ENCODE results near the gene BAHD1.

BAHD1 gene

DNA sequence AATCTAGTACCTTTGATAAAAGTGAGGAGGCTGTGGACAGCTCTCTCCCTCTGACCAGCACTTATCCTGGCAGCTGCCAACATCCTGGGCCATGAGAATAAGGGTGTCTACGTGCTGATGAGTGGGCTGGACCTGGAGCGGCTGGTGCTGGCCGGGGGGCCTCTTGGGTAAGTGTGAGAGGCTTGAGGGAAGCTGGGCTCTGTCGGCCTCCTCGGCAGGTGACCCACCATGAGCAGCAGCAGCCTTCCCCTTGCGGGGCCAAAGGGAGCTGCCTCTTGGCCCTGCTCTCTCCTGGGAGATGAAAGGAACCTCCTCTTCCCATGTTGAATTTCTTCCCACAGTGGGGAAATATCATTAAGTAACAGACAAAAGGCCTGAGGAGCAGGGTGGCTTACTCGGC lies 25.9 kb upstream of the BAHD1 start:
- Histone ChIP-seq H3K9me3 (ENCODE audit: low read length) (no peaks in the 10 kb centered on the region), H3K36me3 (ENCODE audit: insufficient read depth, low read length) (peaks cover 67% of the 10 kb centered on the region), H3K4me3 (ENCODE audit: low read length) (no peak overlapping the region), H2AFZ (ENCODE audit: low read depth, low read length) (no peak overlapping the region), H3K4me1 (ENCODE audit: insufficient read depth, low read length) (no peaks in the 10 kb centered on the region), H3K27me3 (ENCODE audit: insufficient read depth, low read length) (no peaks in the 10 kb centered on the region)

DNA sequence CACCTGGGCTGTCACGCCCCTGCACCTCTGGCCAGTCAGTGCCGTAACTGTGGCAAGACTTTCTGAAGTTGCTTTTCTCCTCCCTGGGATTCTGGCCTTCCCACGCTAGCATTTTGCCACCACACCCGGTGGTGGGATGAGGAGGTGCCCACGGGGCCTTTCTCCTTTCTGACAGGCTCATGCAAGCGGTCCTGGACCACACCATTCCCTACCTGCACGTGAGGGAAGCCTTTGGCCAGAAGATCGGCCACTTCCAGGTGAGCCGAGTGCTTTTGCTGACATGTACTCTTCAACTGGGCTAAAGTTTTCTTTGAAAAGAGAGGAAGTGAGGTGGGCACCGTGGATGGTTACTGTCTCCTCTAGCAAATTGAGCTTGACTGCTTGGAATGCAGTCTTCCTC lies 25.5 kb upstream of the BAHD1 start:
- Histone ChIP-seq H3K9me3 (ENCODE audit: low read length) (no peaks in the 10 kb centered on the region), H3K4me3 (ENCODE audit: low read length) (no peak overlapping the region), H3K27me3 (ENCODE audit: insufficient read depth, low read length) (no peaks in the 10 kb centered on the region), H3K36me3 (ENCODE audit: insufficient read depth, low read length) (peaks cover 63% of the 10 kb centered on the region), H3K4me1 (ENCODE audit: insufficient read depth, low read length) (no peaks in the 10 kb centered on the region), H2AFZ (ENCODE audit: low read depth, low read length) (no peak overlapping the region)

DNA sequence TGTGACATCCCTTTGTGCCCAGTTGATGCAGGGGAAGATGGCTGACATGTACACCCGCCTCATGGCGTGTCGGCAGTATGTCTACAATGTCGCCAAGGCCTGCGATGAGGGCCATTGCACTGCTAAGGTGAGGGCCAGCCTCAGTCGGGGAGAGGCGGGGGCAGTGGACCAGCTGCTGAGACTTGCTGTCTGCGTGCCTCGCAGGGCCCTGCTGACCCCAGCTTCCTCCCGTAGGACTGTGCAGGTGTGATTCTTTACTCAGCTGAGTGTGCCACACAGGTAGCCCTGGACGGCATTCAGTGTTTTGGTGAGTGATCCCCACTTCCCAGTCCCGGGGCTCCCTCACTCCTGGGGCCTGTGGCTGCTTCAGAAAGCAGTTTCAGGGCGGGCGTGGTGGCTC lies 24.7 kb upstream of the BAHD1 start:
- Histone ChIP-seq H3K27me3 (ENCODE audit: insufficient read depth, low read length) (no peaks in the 10 kb centered on the region), H3K9me3 (ENCODE audit: low read length) (no peaks in the 10 kb centered on the region), H3K4me1 (ENCODE audit: insufficient read depth, low read length) (no peaks in the 10 kb centered on the region), H3K4me3 (ENCODE audit: low read length) (no peak overlapping the region), H2AFZ (ENCODE audit: low read depth, low read length) (no peak overlapping the region), H3K36me3 (ENCODE audit: insufficient read depth, low read length) (peaks cover 55% of the 10 kb centered on the region)

DNA sequence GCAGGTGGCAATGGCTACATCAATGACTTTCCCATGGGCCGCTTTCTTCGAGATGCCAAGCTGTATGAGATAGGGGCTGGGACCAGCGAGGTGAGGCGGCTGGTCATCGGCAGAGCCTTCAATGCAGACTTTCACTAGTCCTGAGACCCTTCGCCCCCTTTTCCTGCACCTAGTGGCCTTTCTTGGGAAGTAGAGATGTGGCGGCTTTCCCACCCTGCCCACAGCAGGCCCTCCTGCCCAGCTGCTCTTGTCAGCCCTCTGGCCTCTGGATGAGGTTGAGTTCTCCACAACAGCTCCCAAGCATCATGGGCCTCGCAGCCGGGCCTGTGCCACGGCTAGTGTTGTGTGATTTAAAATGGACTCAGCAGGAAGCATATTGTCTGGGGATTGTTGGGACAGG lies 22.6 kb upstream of the BAHD1 start:
- no peaks in the 10 kb centered on the region for H3K27me3 ChIP-seq (ENCODE audit: insufficient read depth, low read length)
- peaks cover 35% of the 10 kb centered on the region for H3K36me3 ChIP-seq (ENCODE audit: insufficient read depth, low read length)
- H3K9me3 ChIP-seq (ENCODE audit: low read length) = no peaks in the 10 kb centered on the region
- no peak overlapping the region for H2AFZ ChIP-seq (ENCODE audit: low read depth, low read length)
- no peaks in the 10 kb centered on the region for H3K4me1 ChIP-seq (ENCODE audit: insufficient read depth, low read length)
- no peak overlapping the region for H3K4me3 ChIP-seq (ENCODE audit: low read length)

DNA sequence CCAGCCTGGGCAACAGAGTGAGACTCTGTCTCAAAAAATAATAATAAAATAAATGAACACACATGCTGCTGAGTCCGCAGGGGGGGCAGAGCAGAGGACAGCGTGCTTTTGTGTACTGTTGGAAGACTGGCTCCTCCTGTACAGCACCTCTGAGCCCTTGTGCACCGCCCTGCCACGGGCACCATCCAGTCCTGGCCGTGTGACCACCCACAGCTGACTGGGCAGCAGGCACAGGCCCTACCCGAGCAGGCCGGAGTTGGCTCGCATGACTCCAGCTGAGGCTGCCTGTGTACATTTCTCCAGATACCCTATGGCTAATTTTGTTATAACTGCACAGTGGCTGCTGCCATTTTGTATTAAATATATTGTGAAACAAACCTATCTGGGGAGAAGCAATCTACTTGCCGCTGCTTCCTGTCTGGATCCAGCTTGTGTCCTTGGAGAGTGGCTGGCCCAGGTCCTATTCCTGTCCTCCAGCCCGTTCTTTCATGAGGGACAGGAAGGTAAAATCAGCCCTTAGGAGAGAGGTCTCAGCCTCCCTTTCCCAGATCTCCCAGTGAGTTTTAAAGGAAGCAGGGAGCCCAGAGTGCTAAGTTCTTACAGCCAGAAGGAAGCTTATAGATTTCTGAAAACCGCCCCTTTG lies 20.6 kb upstream of the BAHD1 start:
- H3K27me3 ChIP-seq (ENCODE audit: insufficient read depth, low read length) = no peaks in the 10 kb centered on the region
- no peak overlapping the region for H3K4me3 ChIP-seq (ENCODE audit: low read length)
- peaks cover 20% of the 10 kb centered on the region for H3K36me3 ChIP-seq (ENCODE audit: insufficient read depth, low read length)
- no peak overlapping the region for H2AFZ ChIP-seq (ENCODE audit: low read depth, low read length)
- H3K4me1 ChIP-seq (ENCODE audit: insufficient read depth, low read length) = no peaks in the 10 kb centered on the region
- H3K9me3 ChIP-seq (ENCODE audit: low read length) = no peaks in the 10 kb centered on the region

DNA sequence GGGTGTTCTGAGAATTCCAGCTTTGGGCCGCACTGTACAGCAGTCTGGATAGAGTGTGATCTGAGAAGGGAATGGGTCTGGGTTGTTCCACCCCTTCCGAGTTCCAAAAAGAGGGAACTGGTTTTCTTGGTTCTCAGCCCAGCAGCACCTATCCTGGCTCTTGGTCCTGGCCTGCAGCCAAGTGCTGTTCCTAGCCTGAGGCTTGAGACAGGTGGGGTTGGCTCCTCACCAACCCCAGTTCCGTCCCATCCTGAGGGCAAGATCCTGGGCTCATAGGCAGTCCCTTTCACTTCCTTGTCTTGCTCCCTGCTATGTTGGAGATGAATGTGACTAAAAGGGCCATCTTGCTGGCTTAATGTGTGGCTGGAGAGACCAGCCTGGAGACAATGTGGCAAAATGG lies 20.0 kb upstream of the BAHD1 start:
- Histone ChIP-seq H3K27me3 (ENCODE audit: insufficient read depth, low read length) (no peaks in the 10 kb centered on the region), H3K4me3 (ENCODE audit: low read length) (no peak overlapping the region), H2AFZ (ENCODE audit: low read depth, low read length) (no peak overlapping the region), H3K9me3 (ENCODE audit: low read length) (no peaks in the 10 kb centered on the region), H3K36me3 (ENCODE audit: insufficient read depth, low read length) (peaks cover 14% of the 10 kb centered on the region), H3K4me1 (ENCODE audit: insufficient read depth, low read length) (no peaks in the 10 kb centered on the region)

DNA sequence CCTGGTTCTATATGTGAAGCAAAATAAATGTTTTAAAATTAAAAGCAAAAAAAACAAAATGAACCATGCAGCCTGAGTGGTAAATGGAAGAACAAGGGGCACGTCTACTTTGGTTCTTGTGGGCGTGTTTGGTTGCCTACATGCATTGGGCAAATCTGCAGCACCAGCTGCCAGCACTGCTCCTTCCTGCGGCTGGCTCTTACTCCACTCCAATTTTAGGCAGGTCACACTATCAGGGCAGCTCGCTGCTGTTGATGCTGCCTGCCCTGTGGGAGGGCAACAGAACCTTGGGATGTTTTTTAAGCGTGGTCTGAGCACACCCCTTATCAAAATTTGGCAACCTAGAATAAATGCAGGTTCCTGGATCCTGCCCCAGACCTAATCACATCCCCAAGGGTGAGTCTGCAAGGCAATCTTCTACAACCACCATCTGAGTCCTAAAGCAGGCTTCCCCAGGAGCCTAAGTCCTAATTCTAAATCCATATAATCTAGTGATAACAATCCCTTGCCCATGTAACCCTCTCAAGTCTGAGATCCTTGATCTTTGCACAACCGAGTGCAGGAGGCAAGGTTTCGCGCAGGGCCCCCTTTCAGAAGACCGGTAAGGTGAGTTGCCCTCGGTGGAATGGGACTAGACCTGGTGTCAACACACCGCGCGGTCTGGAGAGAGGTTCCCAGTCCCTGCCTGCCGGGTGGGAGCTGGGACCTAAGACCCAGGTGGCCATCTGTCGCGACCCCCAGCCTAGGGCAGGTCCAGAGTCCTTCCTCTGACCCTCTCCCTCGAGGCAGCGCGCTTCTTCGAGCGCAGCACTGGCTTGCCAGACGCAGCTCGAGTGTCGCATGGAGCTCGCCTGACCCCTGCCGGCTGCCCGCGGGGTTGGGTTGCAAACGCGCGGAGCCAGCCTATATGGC lies 19.3 kb upstream of the BAHD1 start:
- no peaks in the 10 kb centered on the region for H3K27me3 ChIP-seq (ENCODE audit: insufficient read depth, low read length)
- no peak overlapping the region for H3K4me3 ChIP-seq (ENCODE audit: low read length)
- no peaks in the 10 kb centered on the region for H3K9me3 ChIP-seq (ENCODE audit: low read length)
- H2AFZ ChIP-seq (ENCODE audit: low read depth, low read length) = no peak overlapping the region
- H3K4me1 ChIP-seq (ENCODE audit: insufficient read depth, low read length) = no peaks in the 10 kb centered on the region
- peaks cover 10% of the 10 kb centered on the region for H3K36me3 ChIP-seq (ENCODE audit: insufficient read depth, low read length)

DNA sequence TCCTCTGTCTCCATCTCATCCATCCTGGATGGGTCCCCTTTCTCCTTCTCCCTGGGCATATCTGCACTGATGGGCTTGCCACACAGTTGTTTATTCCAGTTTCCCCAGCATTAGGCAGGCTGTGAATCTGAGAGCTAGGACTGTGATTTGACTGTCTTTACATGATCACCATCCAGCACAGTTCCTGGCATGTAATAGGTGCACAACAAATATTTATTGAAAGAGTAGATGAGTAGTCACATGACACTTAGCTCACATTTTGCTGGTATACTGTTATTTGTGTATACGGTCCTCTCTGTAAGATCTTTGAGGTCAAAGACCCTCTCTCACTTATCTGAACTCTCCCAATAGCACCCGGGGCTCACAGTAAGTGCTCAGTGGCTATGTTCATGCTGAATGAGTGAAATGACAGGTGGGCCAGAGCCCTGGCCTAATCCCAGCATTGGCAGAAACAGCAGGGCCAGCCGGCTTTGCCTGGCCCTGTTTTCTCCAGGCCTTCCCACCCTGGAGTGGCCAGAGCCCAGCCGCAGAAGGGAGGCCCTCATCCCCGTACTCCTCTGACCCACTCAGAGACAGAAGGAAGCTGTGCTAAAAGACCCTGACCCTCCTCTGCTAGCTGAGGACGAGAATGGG lies 16.2 kb upstream of the BAHD1 start:
- Histone ChIP-seq H2AFZ (ENCODE audit: low read depth, low read length) (no peak overlapping the region), H3K4me3 (ENCODE audit: low read length) (no peak overlapping the region), H3K36me3 (ENCODE audit: insufficient read depth, low read length) (no peaks in the 10 kb centered on the region), H3K27me3 (ENCODE audit: insufficient read depth, low read length) (no peaks in the 10 kb centered on the region), H3K9me3 (ENCODE audit: low read length) (no peaks in the 10 kb centered on the region), H3K4me1 (ENCODE audit: insufficient read depth, low read length) (no peaks in the 10 kb centered on the region)

DNA sequence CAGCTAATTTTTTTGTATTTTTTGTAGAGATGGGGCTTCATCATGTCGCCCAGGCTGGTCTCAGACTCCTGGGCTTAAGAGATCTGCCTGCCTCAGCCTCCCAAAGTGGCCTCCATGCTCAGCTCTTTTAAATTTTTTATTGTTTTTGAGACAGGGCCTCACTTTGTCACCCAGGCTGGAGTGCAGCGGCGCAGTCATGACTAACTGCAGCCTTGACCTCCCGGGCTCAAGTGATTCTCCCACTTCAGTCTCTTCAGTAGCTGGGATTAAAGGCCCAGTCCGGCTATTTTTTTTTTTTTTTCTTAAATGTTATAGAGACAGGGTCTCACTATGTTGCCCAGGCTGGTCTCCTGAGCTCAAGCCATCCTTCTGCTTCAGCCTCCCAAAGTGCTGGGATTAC lies 15.1 kb upstream of the BAHD1 start:
- Histone ChIP-seq H2AFZ (ENCODE audit: low read depth, low read length) (no peak overlapping the region), H3K4me1 (ENCODE audit: insufficient read depth, low read length) (no peaks in the 10 kb centered on the region), H3K27me3 (ENCODE audit: insufficient read depth, low read length) (no peaks in the 10 kb centered on the region), H3K4me3 (ENCODE audit: low read length) (no peak overlapping the region), H3K9me3 (ENCODE audit: low read length) (no peaks in the 10 kb centered on the region), H3K36me3 (ENCODE audit: insufficient read depth, low read length) (no peaks in the 10 kb centered on the region)

DNA sequence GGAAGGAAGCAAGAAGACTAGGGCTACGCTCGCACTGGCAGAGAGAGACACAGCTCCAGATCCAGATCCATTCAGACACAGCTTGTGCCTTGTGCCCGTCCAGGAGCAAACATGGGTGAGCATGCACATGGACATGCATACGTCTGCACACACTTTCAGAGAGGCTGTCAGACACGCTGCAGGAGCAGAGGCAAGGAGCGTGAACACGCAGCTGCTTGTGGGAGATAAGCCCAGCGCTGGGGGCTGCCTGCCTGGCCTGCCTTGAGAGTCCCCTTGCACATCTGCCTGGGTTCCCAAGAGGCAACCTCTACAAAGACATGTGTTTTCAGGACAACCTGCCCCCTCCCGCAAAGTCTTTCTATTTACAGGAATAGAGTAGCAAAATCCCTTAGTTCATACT lies 13.6 kb upstream of the BAHD1 start:
- no peaks in the 10 kb centered on the region for H3K9me3 ChIP-seq (ENCODE audit: low read length)
- H3K36me3 ChIP-seq (ENCODE audit: insufficient read depth, low read length) = no peaks in the 10 kb centered on the region
- H3K27me3 ChIP-seq (ENCODE audit: insufficient read depth, low read length) = no peaks in the 10 kb centered on the region
- H3K4me1 ChIP-seq (ENCODE audit: insufficient read depth, low read length) = no peaks in the 10 kb centered on the region
- no peak overlapping the region for H3K4me3 ChIP-seq (ENCODE audit: low read length)
- no peak overlapping the region for H2AFZ ChIP-seq (ENCODE audit: low read depth, low read length)

DNA sequence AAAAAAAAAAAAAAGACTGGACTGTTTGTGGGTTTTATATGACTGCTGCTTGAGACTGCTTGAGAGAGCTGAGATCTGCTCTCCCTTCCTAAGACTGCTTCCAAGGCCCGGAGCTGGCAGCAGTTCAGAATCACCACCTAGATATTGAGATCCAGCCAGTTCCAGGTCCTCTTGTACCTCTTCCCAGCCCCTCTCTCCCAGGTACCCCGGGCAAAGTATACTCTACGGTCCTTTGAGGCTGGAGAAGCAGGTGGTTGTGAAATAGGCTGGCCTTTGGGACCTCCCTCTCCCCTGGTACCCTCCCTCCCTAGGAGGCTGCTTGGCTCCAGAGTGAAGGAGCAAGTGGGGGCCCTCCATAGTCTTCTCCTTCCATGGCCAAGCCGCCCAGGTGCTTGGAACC lies 12.6 kb upstream of the BAHD1 start:
- Histone ChIP-seq H3K27me3 (ENCODE audit: insufficient read depth, low read length) (no peaks in the 10 kb centered on the region), H3K4me1 (ENCODE audit: insufficient read depth, low read length) (no peaks in the 10 kb centered on the region), H3K4me3 (ENCODE audit: low read length) (no peak overlapping the region), H3K9me3 (ENCODE audit: low read length) (no peaks in the 10 kb centered on the region), H3K36me3 (ENCODE audit: insufficient read depth, low read length) (no peaks in the 10 kb centered on the region), H2AFZ (ENCODE audit: low read depth, low read length) (no peak overlapping the region)

DNA sequence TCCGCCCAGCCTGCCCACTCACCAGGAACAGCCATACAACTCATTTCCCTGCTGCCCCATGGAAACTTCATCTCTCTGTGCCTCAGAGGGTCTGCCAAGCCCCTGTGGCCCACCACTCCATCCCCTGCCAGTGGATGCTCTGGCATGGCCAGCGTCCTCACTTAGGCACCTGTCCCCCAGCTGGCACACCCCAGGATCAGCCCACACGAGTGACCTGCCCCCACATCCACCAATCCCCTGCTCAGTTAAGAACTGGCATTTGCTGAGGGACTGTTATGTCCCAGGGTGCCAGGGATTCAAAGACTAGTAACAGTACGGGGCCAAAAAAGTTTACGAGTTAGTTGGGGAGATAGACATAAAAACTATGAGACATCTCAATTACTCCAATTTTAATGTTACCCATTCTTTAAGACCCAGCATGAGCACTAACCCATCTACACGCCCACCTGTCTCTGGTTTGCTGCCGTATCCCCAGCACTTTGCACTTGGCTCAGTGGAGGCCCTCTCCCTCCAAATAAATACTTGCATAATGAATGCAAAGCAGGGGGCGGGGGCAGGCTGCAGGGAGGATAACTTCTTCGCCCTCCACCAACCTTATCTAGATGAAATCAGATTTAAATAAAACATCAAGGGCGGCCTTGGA lies 11.6 kb upstream of the BAHD1 start:
- no peaks in the 10 kb centered on the region for H3K4me1 ChIP-seq (ENCODE audit: insufficient read depth, low read length)
- no peaks in the 10 kb centered on the region for H3K9me3 ChIP-seq (ENCODE audit: low read length)
- H2AFZ ChIP-seq (ENCODE audit: low read depth, low read length) = no peak overlapping the region
- no peak overlapping the region for H3K4me3 ChIP-seq (ENCODE audit: low read length)
- H3K27me3 ChIP-seq (ENCODE audit: insufficient read depth, low read length) = no peaks in the 10 kb centered on the region
- no peaks in the 10 kb centered on the region for H3K36me3 ChIP-seq (ENCODE audit: insufficient read depth, low read length)

DNA sequence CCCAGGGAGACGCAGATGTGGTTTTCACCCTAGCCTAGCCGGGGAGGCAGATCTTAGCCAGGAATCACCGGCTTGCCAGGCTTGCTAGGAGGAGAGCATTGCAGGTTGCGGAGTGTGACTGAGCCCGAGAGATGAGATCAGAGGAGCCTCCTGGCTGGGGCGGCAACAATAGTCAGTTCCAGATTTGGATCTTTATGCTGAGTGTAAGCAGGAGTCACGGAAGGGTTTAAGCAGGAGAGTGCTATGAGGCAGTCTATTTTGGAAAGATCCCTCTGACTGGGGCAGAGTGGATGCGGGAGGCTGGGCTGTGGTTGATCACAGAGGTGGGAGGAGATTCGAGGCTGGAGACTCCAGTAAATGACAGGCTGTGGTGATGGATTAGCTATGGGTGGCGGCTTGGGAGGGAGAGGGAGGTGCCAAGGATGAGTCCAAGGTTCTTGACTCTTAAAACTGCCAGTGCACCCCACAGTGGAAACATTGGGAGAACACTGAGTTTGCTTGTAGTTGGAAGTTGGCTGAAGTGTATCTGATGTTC lies 10.4 kb upstream of the BAHD1 start:
- Histone ChIP-seq H3K9me3 (ENCODE audit: low read length) (no peaks in the 10 kb centered on the region), H3K4me3 (ENCODE audit: low read length) (no peak overlapping the region), H3K36me3 (ENCODE audit: insufficient read depth, low read length) (no peaks in the 10 kb centered on the region), H3K27me3 (ENCODE audit: insufficient read depth, low read length) (peaks cover 8% of the 10 kb centered on the region), H2AFZ (ENCODE audit: low read depth, low read length) (no peak overlapping the region), H3K4me1 (ENCODE audit: insufficient read depth, low read length) (no peaks in the 10 kb centered on the region)
